Measurements from ENCODE around the gene ATRIP.

DNA sequence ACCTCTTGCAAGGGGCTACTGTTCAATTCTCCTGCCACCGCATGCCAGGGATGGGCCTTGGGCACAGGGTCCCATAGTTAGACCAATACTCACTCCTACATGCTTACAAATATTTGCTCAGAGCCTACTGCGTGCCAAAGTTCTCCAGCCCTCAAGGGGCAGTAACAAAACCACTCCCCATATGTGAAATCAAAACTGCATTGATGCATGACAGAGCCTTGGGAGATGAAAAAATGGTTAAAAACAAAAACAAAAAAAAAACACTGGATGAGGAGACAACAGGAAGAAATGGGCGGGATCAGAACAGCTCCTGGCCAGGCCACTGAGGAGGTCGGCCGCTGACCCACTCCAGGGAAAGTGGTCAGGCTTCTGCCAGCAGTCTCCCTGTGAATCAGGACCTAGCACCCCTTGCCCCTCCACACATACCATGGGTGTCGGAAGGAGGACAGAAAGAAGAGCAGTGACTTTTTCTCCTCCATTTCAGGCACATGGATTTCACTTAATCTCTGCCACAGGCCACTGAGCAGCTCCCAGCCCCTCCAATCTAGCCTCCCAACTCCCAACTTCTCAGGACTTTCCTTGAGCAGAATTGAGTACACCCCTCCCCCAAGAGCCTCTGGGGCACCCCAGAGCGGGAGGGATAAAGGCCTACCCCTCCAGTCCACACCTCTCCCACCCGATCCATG lies 19.4 kb upstream of the ATRIP start:
- TF ChIP-seq CTCF (conservative IDR thresholded peaks at IDR 0.05) = no peak
- TF ChIP-seq EZH2 (IDR thresholded peaks at IDR 0.05; ENCODE audit: low read depth) = no peak
